CD14-positive monocyte (primary cell): ENCODE results near the gene NAXE. TPM values are rescaled to one million over a fixed set of nuclear protein-coding genes. Genes with fewer than 3 reads are reported as not detected.

Experiments used
- DNase-seq, 3 donors: peaks; one replicate each; pipeline ENCODE4 v3.0.0-alpha.2; 2011 to 2022
- H2AFZ ChIP-seq: 2 replicates; pipeline ENCODE4 v1.6.0; 2012; ENCODE audit warnings: mild to moderate bottlenecking, low read depth, low read length, inconsistent platforms; ENCODE audit not compliant: insufficient read depth, poor library complexity, severe bottlenecking
- H3K27ac ChIP-seq, 2 donors: 1 replicate in 1 of 2; 2 replicates in 1 of 2; pipeline ENCODE4 v1.5.1; 2012 to 2013; ENCODE audit warnings: low read length in 2 of 2, control low read depth in 1 of 2, inconsistent platforms in 1 of 2, low read depth in 1 of 2, mild to moderate bottlenecking in 1 of 2
- H3K27me3 ChIP-seq, 2 donors: one replicate each; pipeline versions ENCODE4 v1.6.0 to v1.6.1; 2011 to 2013; ENCODE audit warnings: low read length in 2 of 2; ENCODE audit not compliant: control insufficient read depth in 2 of 2, insufficient read depth in 2 of 2
- H3K36me3 ChIP-seq, 2 donors: replicated peaks in 1 of 2; 1 replicate in 1 of 2; 2 replicates in 1 of 2; pipeline versions ENCODE4 v1.5.1 to v1.6.1; 2012 to 2013; ENCODE audit warnings: low read length in 2 of 2, control low read depth in 1 of 2, inconsistent platforms in 1 of 2, mild to moderate bottlenecking in 1 of 2; ENCODE audit not compliant: insufficient read depth in 2 of 2, control insufficient read depth in 1 of 2
- H3K4me1 ChIP-seq, 2 donors: 1 replicate in 1 of 2; 2 replicates in 1 of 2; pipeline versions ENCODE4 v1.5.1 to v1.6.1; 2012 to 2013; ENCODE audit warnings: low read length in 2 of 2, control low read depth in 1 of 2, inconsistent platforms in 1 of 2, mild to moderate bottlenecking in 1 of 2, moderate library complexity in 1 of 2; ENCODE audit not compliant: insufficient read depth in 2 of 2, control insufficient read depth in 1 of 2
- H3K4me2 ChIP-seq: replicated peaks from 2 replicates; pipeline ENCODE3; 2012; ENCODE audit warnings: low read length, moderate library complexity, mild to moderate bottlenecking; ENCODE audit not compliant: poor library complexity, severe bottlenecking; ENCODE audit errors: extremely low read depth
- H3K4me3 ChIP-seq, 3 experiments: fragments of 200-600 bp in 1 of 3; sonication (generic) in 1 of 3; replicated peaks in 1 of 3; 1 replicate in 2 of 3; 2 replicates in 1 of 3; pipeline ENCODE4 v1.5.1; 2011 to 2013; ENCODE audit warnings: low read length in 3 of 3, mild to moderate bottlenecking in 3 of 3, control low read depth in 2 of 3, low read depth in 2 of 3, inconsistent platforms in 1 of 3, moderate library complexity in 1 of 3
- H3K79me2 ChIP-seq: 2 replicates; pipeline ENCODE4 v1.6.0; 2012; ENCODE audit warnings: mild to moderate bottlenecking, control low read depth, inconsistent platforms, low read length, moderate library complexity; ENCODE audit not compliant: insufficient read depth
- H3K9ac ChIP-seq: 2 replicates; pipeline ENCODE4 v1.6.0; 2017; ENCODE audit warnings: low read length, mild to moderate bottlenecking; ENCODE audit not compliant: insufficient read depth, poor library complexity, severe bottlenecking
- H3K9me3 ChIP-seq, 2 donors: replicated peaks in 1 of 2; 1 replicate in 1 of 2; 2 replicates in 1 of 2; pipeline versions ENCODE4 v1.5.1 to v1.6.1; 2012 to 2013; ENCODE audit warnings: low read length in 2 of 2, control low read depth in 1 of 2; ENCODE audit not compliant: control insufficient read depth in 1 of 2, insufficient read depth in 1 of 2
- H4K20me1 ChIP-seq: 2 replicates; pipeline ENCODE4 v1.6.0; 2012; ENCODE audit warnings: mild to moderate bottlenecking, low read length, control low read depth, moderate library complexity; ENCODE audit not compliant: insufficient read depth
- H3K27ac Mint-ChIP-seq, 7 donors: one replicate each; pipeline ENCODE4 v1.8.0; 2020; ENCODE audit warnings: mild to moderate bottlenecking in 7 of 7, mixed read lengths in 7 of 7, moderate library complexity in 6 of 7, inconsistent platforms in 2 of 7
- H3K27me3 Mint-ChIP-seq, 3 donors: one replicate each; pipeline ENCODE4 v1.8.0; 2021 to 2022; ENCODE audit warnings: low read depth in 3 of 3, mild to moderate bottlenecking in 3 of 3, mixed read lengths in 3 of 3, moderate library complexity in 3 of 3, inconsistent platforms in 1 of 3
- H3K36me3 Mint-ChIP-seq, 2 donors: one replicate each; pipeline ENCODE4 v1.8.0; 2020; ENCODE audit warnings: mixed read lengths in 2 of 2, inconsistent platforms in 1 of 2, mild to moderate bottlenecking in 1 of 2
- H3K4me1 Mint-ChIP-seq: one replicate; pipeline ENCODE4 v1.8.0; 2020; ENCODE audit warnings: mild to moderate bottlenecking, mixed read lengths
- H3K4me3 Mint-ChIP-seq, 2 donors: one replicate each; pipeline ENCODE4 v1.8.0; 2020; ENCODE audit warnings: mild to moderate bottlenecking in 2 of 2, mixed read lengths in 2 of 2, moderate library complexity in 1 of 2
- H3K9me3 Mint-ChIP-seq, 7 donors: one replicate each; pipeline ENCODE4 v1.8.0; 2020 to 2022; ENCODE audit warnings: mixed read lengths in 7 of 7, mild to moderate bottlenecking in 6 of 7, moderate library complexity in 6 of 7, inconsistent platforms in 2 of 7
- CTCF ChIP-seq: fragments of 200-600 bp; IDR thresholded peaks from one replicate; pipeline ENCODE4 v1.8.0; 2022; ENCODE audit warnings: antibody characterized with exemption, mild to moderate bottlenecking
- WGBS: methylation state at CpG from one replicate; pipeline ENCODE4 v1.1.5; 2013; ENCODE audit warnings: missing lambda C conversion rate; ENCODE audit not compliant: insufficient coverage; 5-methylcytosine and 5-hydroxymethylcytosine counted together
- intact Hi-C, 2 donors: fragments of 100-400 bp; cut with micrococcal nuclease; formaldehyde crosslinking; loops; one replicate each; pipeline versions ENCODE4 v1.15.0 to v1.15.1; 2023
- polyA plus RNA-seq, 3 donors: library from polyadenylated mRNA; depleted of rRNA in 1 of 3; unstranded in 2 of 3; stranded (reverse) in 1 of 3; fragments of 300-500 nt in 2 of 3; fragments of >200 nt in 1 of 3; fragmentation: Illumina TruSeq in 2 of 3; gene quantifications; 1 replicate in 2 of 3; 2 replicates in 1 of 3; pipeline ENCODE4 v1.2.3, GENCODE V29; 2012 to 2021

Gene NAXE
- polyA plus RNA-seq, 3 donors: 23.7 to 81.7 (median 54.9) TPM

- DNase-seq: peak in 1 of 3 donors; percentile 27
- H3K4me3 Mint-ChIP-seq: peak overlapping the region in 1 of 2 donors; percentile 81
- intact Hi-C loops: loop anchor here in 1 of 2 donors (10.0 kb wide), 1 partner anchor 51 kb away; the partner anchor contains the start of gene NES
Measured at GRCh38 chr1:156623946-156624813, 32.6 kb downstream of the NAXE start.

More at GRCh38 chr1:156623946-156624813, 32.6 kb downstream of the NAXE start:
- peaks cover 61 to 89% of the 10 kb centered on the region in 2 donors for H3K27me3 ChIP-seq
- no peak overlapping the region for H3K27ac ChIP-seq
- H3K36me3 ChIP-seq: no peaks in the 10 kb centered on the region
- peaks cover 0 to 8% of the 10 kb centered on the region in 2 donors for H3K9me3 ChIP-seq
- Mint-ChIP-seq H3K4me1 (peaks cover 10% of the 10 kb centered on the region), H3K36me3 (peaks cover 0 to 2% of the 10 kb centered on the region in 2 donors), H3K27me3 (peaks cover 70 to 90% (median 85%) of the 10 kb centered on the region in 3 donors), H3K9me3 (peaks cover 0 to 12% (median 5%) of the 10 kb centered on the region in 7 donors), H3K27ac (no peak overlapping the region)
- peak overlapping the region in 1 of 3 experiments; percentile 56 for H3K4me3 ChIP-seq
- no peak overlapping the region for H3K9ac ChIP-seq
- no peaks in the 10 kb centered on the region for H4K20me1 ChIP-seq
- H3K79me2 ChIP-seq: no peaks in the 10 kb centered on the region
- WGBS: 2% methylated on average over 72 of the region's 87 CpGs
- peak overlapping the region; percentile 65 for H2AFZ ChIP-seq
- peak; percentile 24 for TF ChIP-seq CTCF
- H3K4me2 ChIP-seq: peak overlapping the region; percentile 54
- H3K4me1 ChIP-seq: peaks cover 14 to 22% of the 10 kb centered on the region in 2 donors
